MCF 10A (cell line): Measurements from ENCODE around the gene MLLT3. TPM values are rescaled to one million over a fixed set of nuclear protein-coding genes. Genes with fewer than 3 reads are reported as not detected.
"Not testable (repeated sequence)": the region's sequence is repeated elsewhere in the genome, so short reads cannot be mapped to it uniquely, and the experiment has no call there.

ENCODE experiments used
- BruUV-seq: library from RNA; stranded (reverse); fragments of 400-500 nt; replicated peaks from 2 replicates; lab custom pipeline; 2021; lab: Mats Ljungman, UMichigan
- CTCF ChIA-PET: fragments of 300-600 bp; sonication (Branson Sonifier 250); formaldehyde crosslinking; extraction: SDS; loops from one replicate; lab custom pipeline; 2021; ENCODE audit warnings: antibody characterized with exemption, inconsistent platforms; lab: Yijun Ruan, JAX
- POLR2A ChIA-PET: fragments of 300-600, 350-650 bp; sonication (Branson Sonifier 250); formaldehyde crosslinking; extraction: SDS; loops from one replicate; lab custom pipeline; 2020; ENCODE audit warnings: antibody characterized with exemption, inconsistent platforms; lab: Yijun Ruan, JAX
- DNase-seq: peaks from one replicate; pipeline ENCODE4 v3.0.0-alpha.2; 2018; ENCODE audit not compliant: unreplicated experiment
- H3K27ac Mint-ChIP-seq: one replicate; pipeline ENCODE4 v1.8.0; 2022; ENCODE audit warnings: mild to moderate bottlenecking, low read depth, mixed read lengths; ENCODE audit not compliant: unreplicated experiment
- H3K27me3 Mint-ChIP-seq: one replicate; pipeline ENCODE4 v1.8.0; 2022; ENCODE audit warnings: mixed read lengths; ENCODE audit not compliant: insufficient read depth, unreplicated experiment
- H3K36me3 Mint-ChIP-seq: one replicate; pipeline ENCODE4 v1.8.0; 2022; ENCODE audit warnings: mild to moderate bottlenecking, moderate library complexity, mixed read lengths; ENCODE audit not compliant: insufficient read depth, unreplicated experiment
- H3K4me1 Mint-ChIP-seq: one replicate; pipeline ENCODE4 v1.8.0; 2022; ENCODE audit warnings: mixed read lengths; ENCODE audit not compliant: insufficient read depth, unreplicated experiment
- H3K4me3 Mint-ChIP-seq: one replicate; pipeline ENCODE4 v1.8.0; 2022; ENCODE audit warnings: mild to moderate bottlenecking, moderate library complexity, mixed read lengths; ENCODE audit not compliant: unreplicated experiment
- H3K9me3 Mint-ChIP-seq: one replicate; pipeline ENCODE4 v1.8.0; 2022; ENCODE audit warnings: mixed read lengths; ENCODE audit not compliant: unreplicated experiment
- intact Hi-C: fragments of 100-400 bp; cut with micrococcal nuclease; formaldehyde crosslinking; loops from 2 replicates; pipeline ENCODE4 v1.14.1; 2022
- total RNA-seq: library from RNA; stranded (reverse); gene quantifications from 2 replicates; pipeline ENCODE4 v1.2.3, GENCODE V29; 2022
- TF ChIP-seq, protein P1 (sequence below): fragments of 200-600 bp; IDR thresholded peaks from one replicate; pipeline ENCODE4 v1.8.0; 2022; ENCODE audit warnings: antibody characterized with exemption, mild to moderate bottlenecking; ENCODE audit not compliant: unreplicated experiment

The MLLT3 gene
- total RNA-seq, 1 experiment from 2014 or later = 1.2 TPM

DNA sequence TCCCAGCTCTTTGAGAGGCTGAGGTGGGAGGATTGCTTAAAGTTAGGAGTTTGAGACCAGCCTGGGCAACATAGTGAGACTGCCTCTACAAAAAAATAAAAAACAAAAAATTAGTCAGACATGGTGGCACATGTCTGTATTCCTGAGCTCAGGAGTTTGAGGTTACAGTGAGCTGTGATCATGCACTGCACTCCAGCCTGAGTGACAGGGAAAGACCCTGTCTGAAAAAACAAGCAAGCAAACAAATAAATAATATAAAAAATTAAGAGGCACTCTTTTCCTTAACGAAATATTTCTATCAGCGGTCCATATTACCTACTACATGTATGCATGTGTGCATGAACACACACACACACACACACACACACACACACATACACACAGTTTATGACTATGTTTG lies 40.8 kb upstream of the MLLT3 start:
- Mint-ChIP-seq H3K4me1 (no peaks in the 10 kb centered on the region), H3K9me3 (no peaks in the 10 kb centered on the region), H3K27ac (no peak overlapping the region), H3K4me3 (no peak overlapping the region), H3K27me3 (peaks cover 32% of the 10 kb centered on the region), H3K36me3 (no peaks in the 10 kb centered on the region)
- DNase-seq = no peak
- ChIA-PET POLR2A (no interaction called here), CTCF (interaction anchor here (1.3 kb wide), 1 partner anchor 10 kb away, joined by 3 read pairs; no protein-coding TSS in a partner anchor)
- TF ChIP-seq, protein P1, sequence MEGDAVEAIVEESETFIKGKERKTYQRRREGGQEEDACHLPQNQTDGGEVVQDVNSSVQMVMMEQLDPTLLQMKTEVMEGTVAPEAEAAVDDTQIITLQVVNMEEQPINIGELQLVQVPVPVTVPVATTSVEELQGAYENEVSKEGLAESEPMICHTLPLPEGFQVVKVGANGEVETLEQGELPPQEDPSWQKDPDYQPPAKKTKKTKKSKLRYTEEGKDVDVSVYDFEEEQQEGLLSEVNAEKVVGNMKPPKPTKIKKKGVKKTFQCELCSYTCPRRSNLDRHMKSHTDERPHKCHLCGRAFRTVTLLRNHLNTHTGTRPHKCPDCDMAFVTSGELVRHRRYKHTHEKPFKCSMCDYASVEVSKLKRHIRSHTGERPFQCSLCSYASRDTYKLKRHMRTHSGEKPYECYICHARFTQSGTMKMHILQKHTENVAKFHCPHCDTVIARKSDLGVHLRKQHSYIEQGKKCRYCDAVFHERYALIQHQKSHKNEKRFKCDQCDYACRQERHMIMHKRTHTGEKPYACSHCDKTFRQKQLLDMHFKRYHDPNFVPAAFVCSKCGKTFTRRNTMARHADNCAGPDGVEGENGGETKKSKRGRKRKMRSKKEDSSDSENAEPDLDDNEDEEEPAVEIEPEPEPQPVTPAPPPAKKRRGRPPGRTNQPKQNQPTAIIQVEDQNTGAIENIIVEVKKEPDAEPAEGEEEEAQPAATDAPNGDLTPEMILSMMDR = no peak
- intact Hi-C loops = no loop called here
- BruUV-seq = no TSS peak

DNA sequence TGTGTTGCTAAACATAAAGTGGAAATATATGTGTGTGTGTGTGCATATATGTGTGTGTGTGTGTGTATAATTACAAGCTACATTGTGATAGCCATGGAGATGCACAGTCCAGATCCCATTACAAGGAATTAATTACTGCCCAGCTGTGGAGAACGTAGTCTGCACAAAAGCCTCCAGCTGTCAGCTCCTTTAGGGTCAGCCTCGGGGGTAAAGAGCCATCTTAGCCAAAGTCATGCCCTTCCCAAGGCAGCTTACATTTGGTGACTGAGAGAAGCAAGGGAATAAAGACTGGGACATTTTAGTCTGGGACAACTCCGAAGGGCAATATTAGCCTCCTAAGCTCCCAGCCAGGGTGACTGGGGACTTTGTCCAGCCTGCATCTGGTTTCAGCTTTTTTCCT lies 39.9 kb upstream of the MLLT3 start:
- Mint-ChIP-seq H3K27ac (no peak overlapping the region), H3K9me3 (no peaks in the 10 kb centered on the region), H3K36me3 (no peaks in the 10 kb centered on the region), H3K27me3 (peaks cover 23% of the 10 kb centered on the region), H3K4me1 (no peaks in the 10 kb centered on the region), H3K4me3 (no peak overlapping the region)
- CTCF ChIA-PET = interaction anchor here (0.6 to 1.3 kb wide), 2 partner anchors 11 to 495 kb away, joined by 3 read pairs; no protein-coding TSS in a partner anchor
- intact Hi-C loops = no loop called here
- no peak for DNase-seq
- no TSS peak for BruUV-seq
- POLR2A ChIA-PET = interaction anchor here (0.9 kb wide), 1 partner anchor 40 kb away, joined by 3 read pairs; the partner anchor contains the start of gene MLLT3
- TF ChIP-seq, protein P1 = no peak

DNA sequence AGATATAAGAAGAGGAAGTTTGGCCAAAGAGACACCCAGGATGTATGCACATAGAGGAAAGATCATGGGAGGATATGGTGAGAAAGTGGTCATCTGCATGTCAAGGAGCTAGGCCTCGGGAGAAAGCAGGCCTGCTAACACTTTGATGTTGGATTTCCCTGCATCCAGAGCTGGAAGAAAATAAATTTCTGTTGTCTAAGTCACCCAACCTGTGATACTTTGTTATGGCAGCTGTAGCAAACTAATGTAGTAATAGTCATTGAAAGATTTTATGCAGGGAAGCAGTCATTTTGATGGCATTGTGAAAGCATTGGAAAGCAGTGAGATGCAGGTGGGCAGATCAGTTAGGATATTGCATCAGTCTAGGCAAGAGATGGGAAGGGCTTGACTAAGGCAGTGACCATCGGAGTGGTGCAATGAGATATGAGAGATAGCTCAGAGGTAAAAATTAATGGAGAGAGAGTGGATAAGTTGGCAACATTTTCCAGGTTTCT lies 37.2 kb upstream of the MLLT3 start:
- Mint-ChIP-seq H3K9me3 (no peaks in the 10 kb centered on the region), H3K4me3 (no peak overlapping the region), H3K27me3 (peaks cover 24% of the 10 kb centered on the region), H3K36me3 (no peaks in the 10 kb centered on the region), H3K27ac (no peak overlapping the region), H3K4me1 (no peaks in the 10 kb centered on the region)
- POLR2A ChIA-PET = interaction anchor here (1.5 to 3.3 kb wide), 5 partner anchors 12 to 25 kb away, joined by 4 to 34 read pairs (median 4); partner anchors contain the start of gene FOCAD
- CTCF ChIA-PET = interaction anchor here (0.6 to 2.6 kb wide), 6 partner anchors 12 to 292 kb away, joined by 3 to 13 read pairs (median 4); no protein-coding TSS in a partner anchor
- TF ChIP-seq, protein P1 = no peak
- intact Hi-C loops = no loop called here
- no peak for DNase-seq
- BruUV-seq = no TSS peak

- TSS peak; percentile 58 for BruUV-seq
- H3K9me3 Mint-ChIP-seq = no peaks in the 10 kb centered on the region
- H3K4me1 Mint-ChIP-seq = no peaks in the 10 kb centered on the region
- H3K4me3 Mint-ChIP-seq = no peak overlapping the region
- peak overlapping the region; percentile 52 for H3K27ac Mint-ChIP-seq
- intact Hi-C loops = no loop called here
- DNase-seq = peak; percentile 16
- H3K36me3 Mint-ChIP-seq = no peaks in the 10 kb centered on the region
- CTCF ChIA-PET = interaction anchor here (0.6 to 2.6 kb wide), 8 partner anchors 13 to 293 kb away, joined by 3 to 13 read pairs (median 5); partner anchors contain the start of gene MLLT3
- POLR2A ChIA-PET = interaction anchor here (1.5 to 3.3 kb wide), 5 partner anchors 13 to 26 kb away, joined by 4 to 34 read pairs (median 4); partner anchors contain the start of gene FOCAD
- TF ChIP-seq, protein P1 = no peak
- peaks cover 30% of the 10 kb centered on the region for H3K27me3 Mint-ChIP-seq
These were observed 36.6 kb upstream of the MLLT3 start for GRCh38 chr9:20658677-20659473.

- DNase-seq, H3K36me3 Mint-ChIP-seq, BruUV-seq, H3K4me1 Mint-ChIP-seq, H3K9me3 Mint-ChIP-seq, H3K4me3 Mint-ChIP-seq, intact Hi-C loops: not testable (repeated sequence)
- Mint-ChIP-seq H3K27me3 (peaks cover 30% of the 10 kb centered on the region), H3K27ac (peak overlapping the region; percentile 52)
- CTCF ChIA-PET = interaction anchor here (0.6 to 2.6 kb wide), 5 partner anchors 13 to 126 kb away, joined by 3 to 13 read pairs (median 5); partner anchors contain the start of gene MLLT3
- POLR2A ChIA-PET = interaction anchor here (1.8 to 3.3 kb wide), 3 partner anchors 22 to 26 kb away, joined by 4 to 34 read pairs (median 4); partner anchors contain the start of gene FOCAD
These were observed 36.0 kb upstream of the MLLT3 start for GRCh38 chr9:20658246-20658667.
